Hepatocyte (in vitro differentiated cells): ENCODE measurements around the gene OLFM2. TPM values are rescaled to one million over a fixed set of nuclear protein-coding genes. Genes with fewer than 3 reads are reported as not detected.
A peak's percentile ranks its signal among the peaks of the same experiment; 100 is the strongest.

Experiments used
- DNase-seq: peaks from one replicate; pipeline ENCODE4 v3.0.0-alpha.2; 2016; ENCODE audit warnings: low spot score
- H2AFZ ChIP-seq: fragments of 200-600 bp; sonication (generic); 2 replicates; pipeline ENCODE4 v1.6.0; 2016; ENCODE audit warnings: antibody characterized with exemption, mild to moderate bottlenecking
- H3K27ac ChIP-seq: fragments of 200-600 bp; sonication (generic); 2 replicates; pipeline ENCODE4 v1.5.1; 2016; ENCODE audit warnings: mild to moderate bottlenecking
- H3K27me3 ChIP-seq: fragments of 200-600 bp; sonication (generic); 2 replicates; pipeline ENCODE4 v1.6.1; 2016
- H3K36me3 ChIP-seq: fragments of 200-600 bp; sonication (generic); replicated peaks from 2 replicates; pipeline ENCODE4 v1.5.1; 2016; ENCODE audit warnings: low read depth; ENCODE audit not compliant: insufficient read depth
- H3K4me1 ChIP-seq: fragments of 200-600 bp; sonication (generic); 2 replicates; pipeline ENCODE4 v1.5.1; 2016; ENCODE audit warnings: mild to moderate bottlenecking, moderate library complexity; ENCODE audit not compliant: insufficient read depth
- H3K4me2 ChIP-seq: fragments of 200-600 bp; sonication (generic); 2 replicates; pipeline ENCODE4 v1.6.0; 2016
- H3K4me3 ChIP-seq: fragments of 200-600 bp; sonication (generic); 2 replicates; pipeline ENCODE4 v1.5.1; 2016; ENCODE audit warnings: mild to moderate bottlenecking
- H3K79me2 ChIP-seq: fragments of 200-600 bp; sonication (generic); 2 replicates; pipeline ENCODE4 v1.6.0; 2017; ENCODE audit warnings: mild to moderate bottlenecking
- H3K9me2 ChIP-seq: fragments of 200-600 bp; sonication (generic); replicated peaks from 2 replicates; pipeline ENCODE4 v1.6.0; 2017; ENCODE audit warnings: mild to moderate bottlenecking; ENCODE audit not compliant: insufficient read depth
- H3K9me3 ChIP-seq: fragments of 200-600 bp; sonication (generic); 2 replicates; pipeline ENCODE4 v1.5.1; 2016; ENCODE audit warnings: low read depth, mild to moderate bottlenecking
- H4K20me1 ChIP-seq: fragments of 200-600 bp; sonication (generic); 2 replicates; pipeline ENCODE4 v1.6.0; 2016; ENCODE audit warnings: mild to moderate bottlenecking; ENCODE audit not compliant: insufficient read depth, poor library complexity, severe bottlenecking
- EZH2 ChIP-seq: fragments of 200-600 bp; sonication (generic); IDR thresholded peaks from 2 replicates; pipeline ENCODE4 v1.6.1; 2016; ENCODE audit warnings: antibody characterized with exemption, mild to moderate bottlenecking, borderline replicate concordance
- EZH2phosphoT487 ChIP-seq: fragments of 200-600 bp; sonication (generic); IDR thresholded peaks from one replicate; pipeline ENCODE4 v1.6.1; 2018; ENCODE audit warnings: antibody characterized with exemption, mild to moderate bottlenecking, low read depth, moderate library complexity; ENCODE audit not compliant: unreplicated experiment, severe bottlenecking
- WGBS: methylation state at CpG from one replicate; pipeline ENCODE4 v1.1.6; 2016; ENCODE audit warnings: low lambda C conversion rate; ENCODE audit errors: missing lambda C conversion rate; 5-methylcytosine and 5-hydroxymethylcytosine counted together
- polyA plus RNA-seq: library from polyadenylated mRNA; unstranded; fragments of >200 nt; fragmentation: Nextera tagmentation; extraction: Ambion mirVana; gene quantifications from 2 replicates; pipeline ENCODE4 v1.2.1, GENCODE V29; 2016
- total RNA-seq: library from RNA; depleted of rRNA; stranded (reverse); fragments of >200 nt; gene quantifications from 2 replicates; pipeline ENCODE4 v1.2.3, GENCODE V29; 2014
- TF ChIP-seq, protein P1 (sequence below): fragments of 200-600 bp; sonication (generic); IDR thresholded peaks from 2 replicates; pipeline ENCODE4 v1.5.1; 2016; ENCODE audit warnings: antibody characterized with exemption, mild to moderate bottlenecking; ENCODE audit not compliant: poor library complexity

The OLFM2 gene
- total and polyA plus RNA-seq, 2 experiments from 2014 or later: 33.1 to 36.5 TPM

DNA sequence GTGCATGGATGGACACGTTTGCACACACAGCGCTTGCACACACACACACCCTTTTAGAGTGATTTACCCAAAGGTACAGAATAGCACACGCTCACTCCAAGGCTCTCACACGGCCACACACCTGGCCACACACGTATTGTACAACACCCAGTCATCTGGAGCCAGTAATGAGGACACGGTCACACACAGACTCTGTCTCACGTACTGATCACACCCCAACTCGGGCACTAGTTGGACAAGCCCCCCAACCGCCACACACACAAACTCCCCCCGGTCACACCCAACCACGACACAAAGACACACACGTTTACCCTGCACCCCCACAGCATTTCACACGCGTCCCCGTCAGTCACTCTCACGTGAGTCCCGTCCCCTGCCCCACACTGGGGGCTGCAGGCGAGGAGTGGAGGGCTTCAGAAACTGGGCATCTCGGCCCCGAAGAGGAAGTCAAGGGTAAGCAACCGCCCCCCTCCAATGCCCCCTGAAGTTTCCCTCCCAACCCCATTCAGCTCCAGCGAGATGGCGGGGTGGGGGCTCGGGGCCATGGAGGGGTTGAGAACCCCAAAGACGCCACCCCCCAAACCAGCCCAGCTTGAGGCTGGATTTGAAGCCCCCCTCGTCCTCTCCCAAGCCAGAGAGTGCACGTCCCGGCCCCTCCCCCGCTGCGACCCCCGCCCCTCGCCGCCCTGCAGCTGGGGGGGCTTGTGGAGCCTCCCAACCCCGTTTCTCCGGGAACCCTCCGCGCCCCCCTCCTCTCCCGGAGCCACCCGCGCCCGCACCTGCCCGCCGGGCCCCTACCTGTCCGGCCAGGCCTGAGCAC is 599 bp downstream of the OLFM2 start:
- no peak for TF ChIP-seq EZH2phosphoT487
- peak; percentile 23 for DNase-seq
- H3K9me2 ChIP-seq: no peaks in the 10 kb centered on the region
- WGBS: 3% methylated on average over 17 of the region's 44 CpGs
- peak overlapping the region; percentile 96 for H3K4me2 ChIP-seq
- H3K4me1 ChIP-seq: peaks cover 11% of the 10 kb centered on the region
- H2AFZ ChIP-seq: peak overlapping the region; percentile 71
- no peaks in the 10 kb centered on the region for H4K20me1 ChIP-seq
- peaks cover 25% of the 10 kb centered on the region for H3K27me3 ChIP-seq
- H3K4me3 ChIP-seq: peak overlapping the region; percentile 83
- H3K36me3 ChIP-seq: no peaks in the 10 kb centered on the region
- peaks cover 3% of the 10 kb centered on the region for H3K79me2 ChIP-seq
- H3K27ac ChIP-seq: no peak overlapping the region
- H3K9me3 ChIP-seq: no peaks in the 10 kb centered on the region

DNA sequence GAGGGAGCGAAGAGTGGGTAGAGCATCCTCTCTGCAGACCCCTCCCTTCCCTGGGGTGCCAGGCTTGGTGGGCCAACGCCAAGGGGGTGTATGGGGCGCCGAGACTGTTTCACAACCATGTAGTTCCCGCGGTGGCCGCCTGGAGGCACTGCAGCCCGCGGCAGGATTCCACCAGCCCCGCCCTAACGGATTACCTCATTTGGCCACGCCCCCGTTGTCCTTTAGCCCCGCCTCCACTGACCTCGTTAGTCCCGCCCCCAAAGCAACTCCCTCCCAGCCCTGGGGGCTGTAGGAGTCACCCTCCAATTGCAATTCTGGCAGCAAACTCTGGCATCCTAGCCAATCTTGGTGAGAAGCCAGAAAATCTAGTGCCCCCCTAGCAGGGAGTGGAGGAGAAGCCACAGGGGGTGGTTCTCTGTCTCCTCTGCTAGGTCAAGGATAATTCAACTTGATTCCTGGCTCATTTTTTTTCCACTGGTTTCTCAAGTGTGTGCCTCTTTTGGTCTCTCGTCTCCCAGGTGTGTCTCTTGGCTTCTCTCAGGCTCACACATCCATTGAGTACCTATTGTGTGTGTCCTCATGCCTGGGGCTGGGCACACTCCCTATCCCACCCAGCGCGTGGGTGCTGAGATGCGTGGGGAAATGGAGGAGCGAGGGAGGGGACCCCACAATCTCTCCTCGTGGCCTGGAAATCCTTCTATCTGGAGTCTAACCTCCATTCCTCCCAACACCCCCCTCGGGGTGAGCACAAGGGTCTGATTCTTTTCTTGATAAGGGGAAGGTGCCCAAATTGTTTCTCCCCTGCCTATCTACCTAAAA is 2.0 kb downstream of the OLFM2 start:
- Histone ChIP-seq H3K36me3 (no peaks in the 10 kb centered on the region), H3K4me1 (peaks cover 11% of the 10 kb centered on the region), H4K20me1 (no peaks in the 10 kb centered on the region), H2AFZ (no peak overlapping the region), H3K4me3 (no peak overlapping the region), H3K9me2 (no peaks in the 10 kb centered on the region), H3K79me2 (peaks cover 3% of the 10 kb centered on the region), H3K4me2 (peak overlapping the region; percentile 96), H3K9me3 (no peaks in the 10 kb centered on the region), H3K27ac (no peak overlapping the region), H3K27me3 (peaks cover 25% of the 10 kb centered on the region)
- TF ChIP-seq, protein P1, sequence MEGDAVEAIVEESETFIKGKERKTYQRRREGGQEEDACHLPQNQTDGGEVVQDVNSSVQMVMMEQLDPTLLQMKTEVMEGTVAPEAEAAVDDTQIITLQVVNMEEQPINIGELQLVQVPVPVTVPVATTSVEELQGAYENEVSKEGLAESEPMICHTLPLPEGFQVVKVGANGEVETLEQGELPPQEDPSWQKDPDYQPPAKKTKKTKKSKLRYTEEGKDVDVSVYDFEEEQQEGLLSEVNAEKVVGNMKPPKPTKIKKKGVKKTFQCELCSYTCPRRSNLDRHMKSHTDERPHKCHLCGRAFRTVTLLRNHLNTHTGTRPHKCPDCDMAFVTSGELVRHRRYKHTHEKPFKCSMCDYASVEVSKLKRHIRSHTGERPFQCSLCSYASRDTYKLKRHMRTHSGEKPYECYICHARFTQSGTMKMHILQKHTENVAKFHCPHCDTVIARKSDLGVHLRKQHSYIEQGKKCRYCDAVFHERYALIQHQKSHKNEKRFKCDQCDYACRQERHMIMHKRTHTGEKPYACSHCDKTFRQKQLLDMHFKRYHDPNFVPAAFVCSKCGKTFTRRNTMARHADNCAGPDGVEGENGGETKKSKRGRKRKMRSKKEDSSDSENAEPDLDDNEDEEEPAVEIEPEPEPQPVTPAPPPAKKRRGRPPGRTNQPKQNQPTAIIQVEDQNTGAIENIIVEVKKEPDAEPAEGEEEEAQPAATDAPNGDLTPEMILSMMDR: peak; percentile 83
- no peak for TF ChIP-seq EZH2
- DNase-seq: peak; percentile 89
- WGBS: 22% methylated on average over 18 of the region's 23 CpGs

DNA sequence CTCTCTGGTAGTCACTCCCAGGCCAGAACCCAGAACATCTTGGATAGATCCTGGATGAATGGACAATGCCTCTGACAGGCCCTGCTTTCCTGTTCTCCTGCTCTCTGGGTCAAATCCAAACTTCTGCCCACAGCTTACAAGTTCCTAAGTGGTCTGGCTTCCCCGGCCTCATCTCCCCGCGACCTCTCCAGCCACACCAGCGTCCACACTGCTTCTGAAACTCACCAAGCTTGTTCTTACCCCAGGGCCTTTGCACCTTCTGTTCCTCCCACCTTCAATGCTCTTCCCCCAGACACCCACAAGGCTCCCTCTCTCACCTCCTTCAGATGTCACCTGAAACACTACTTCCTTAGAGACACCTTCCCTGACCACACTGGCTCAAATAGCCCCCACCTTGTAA is 3.5 kb downstream of the OLFM2 start:
- Histone ChIP-seq H3K4me3 (no peak overlapping the region), H3K36me3 (no peaks in the 10 kb centered on the region), H3K27ac (no peak overlapping the region), H4K20me1 (no peaks in the 10 kb centered on the region), H3K4me2 (no peak overlapping the region), H3K27me3 (peaks cover 25% of the 10 kb centered on the region), H3K9me3 (no peaks in the 10 kb centered on the region), H3K4me1 (peaks cover 11% of the 10 kb centered on the region), H2AFZ (no peak overlapping the region), H3K79me2 (peaks cover 3% of the 10 kb centered on the region), H3K9me2 (no peaks in the 10 kb centered on the region)
- DNase-seq: no peak
- no peak for TF ChIP-seq EZH2phosphoT487
- TF ChIP-seq, protein P1: no peak
- no peak for TF ChIP-seq EZH2
- 90% methylated on average over 4 of the region's 4 CpGs for WGBS

DNA sequence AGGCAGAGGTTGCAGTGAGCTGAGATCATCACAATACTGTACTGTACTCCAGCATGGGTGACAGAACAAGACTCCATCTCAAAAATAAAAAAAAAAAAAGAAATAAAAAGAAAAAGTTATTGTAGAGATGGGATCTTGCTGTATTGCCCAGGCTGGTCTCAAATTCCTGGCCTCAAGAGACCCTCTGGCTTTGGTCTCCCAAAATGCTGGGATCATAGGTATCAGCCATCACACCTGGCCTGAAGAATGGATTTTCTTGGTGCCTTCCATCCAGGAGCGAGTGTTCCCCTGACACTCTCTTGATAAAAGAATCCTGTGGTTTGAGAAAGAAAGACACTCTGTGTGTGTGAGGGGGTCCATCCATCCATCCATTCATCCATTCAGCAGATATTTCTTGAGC is 4.7 kb downstream of the OLFM2 start:
- peaks cover 8% of the 10 kb centered on the region for H3K4me1 ChIP-seq
- no peak overlapping the region for H3K27ac ChIP-seq
- TF ChIP-seq, protein P1: no peak
- TF ChIP-seq EZH2 (no peak), EZH2phosphoT487 (no peak)
- no peaks in the 10 kb centered on the region for H3K36me3 ChIP-seq
- DNase-seq: no peak
- 90% methylated on average over 1 of the region's 1 CpG for WGBS
- no peak overlapping the region for H2AFZ ChIP-seq
- no peaks in the 10 kb centered on the region for H4K20me1 ChIP-seq
- H3K79me2 ChIP-seq: peaks cover 3% of the 10 kb centered on the region
- no peak overlapping the region for H3K4me3 ChIP-seq
- H3K4me2 ChIP-seq: no peak overlapping the region
- no peaks in the 10 kb centered on the region for H3K9me3 ChIP-seq
- H3K27me3 ChIP-seq: peaks cover 20% of the 10 kb centered on the region
- H3K9me2 ChIP-seq: no peaks in the 10 kb centered on the region
